ENCODE measurements around the gene GRAMD2A.

Gene GRAMD2A

DNA sequence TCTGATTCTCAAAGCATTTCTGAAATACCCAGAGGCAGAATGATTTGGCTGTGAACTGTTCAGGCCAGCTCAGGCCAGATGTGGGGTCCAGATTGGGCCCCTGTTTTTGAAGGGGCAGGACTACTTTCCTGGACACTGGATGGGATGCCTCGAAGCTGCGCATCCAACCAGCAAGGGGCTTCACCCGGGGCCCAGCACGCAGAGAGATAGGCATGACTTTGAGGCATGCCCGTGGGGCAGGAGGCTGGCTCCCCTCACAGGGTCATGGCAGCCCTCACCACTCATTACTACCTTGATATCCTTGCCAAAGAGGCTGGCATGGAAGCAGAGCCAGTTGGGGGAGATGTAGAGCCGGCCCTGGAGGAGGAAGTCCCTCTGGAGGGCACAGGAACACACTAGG is 30.1 kb downstream of the GRAMD2A start:
- DNase-seq: no peak

GRCh38 chr15:72166716-72167417 is 30.7 kb downstream of the GRAMD2A start:
- no peak for DNase-seq

GRCh38 chr15:72163719-72164118 is 33.9 kb downstream of the GRAMD2A start:
- DNase-seq: peak in 1 of 14 donors; percentile 40

GRCh38 chr15:72162569-72162968 is 35.0 kb downstream of the GRAMD2A start:
- no peak for DNase-seq

DNA sequence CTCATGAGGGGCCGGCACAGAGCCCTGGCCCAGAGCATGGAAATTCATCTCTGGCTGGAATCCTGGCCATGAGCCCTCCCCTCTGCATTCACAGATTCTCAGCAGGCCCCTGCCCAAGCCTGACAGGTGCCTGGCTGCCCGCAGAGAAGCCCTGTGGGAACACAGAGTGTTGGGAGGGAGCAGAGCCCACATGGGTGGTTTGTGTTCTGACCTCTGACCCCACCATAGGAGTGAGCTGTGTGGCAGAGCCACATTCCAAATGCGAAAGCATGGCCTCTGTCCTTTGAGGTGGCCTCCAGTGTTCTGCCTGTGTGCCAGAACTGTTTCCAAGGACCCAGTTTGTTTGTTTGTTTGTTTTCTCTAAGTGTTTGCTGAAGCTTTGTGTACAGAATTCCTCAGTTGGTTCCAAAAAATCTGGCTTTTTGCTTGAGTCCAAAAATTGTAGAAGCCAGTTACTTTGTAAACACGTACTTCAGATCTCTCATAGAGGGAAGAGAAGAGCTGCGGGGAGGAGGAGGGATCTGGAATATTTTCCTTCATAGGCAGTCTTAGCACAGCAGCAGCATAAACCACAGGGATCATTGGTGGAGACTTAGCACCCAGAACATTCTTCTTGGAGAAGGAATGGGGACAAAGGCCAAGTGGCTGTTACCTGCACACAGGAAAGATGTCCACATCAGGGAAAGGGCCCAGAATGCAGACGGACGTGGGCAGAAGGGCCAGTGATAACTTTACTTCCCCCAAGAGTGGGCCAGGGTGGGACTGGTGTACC is 36.0 kb downstream of the GRAMD2A start:
- DNase-seq: peak in 3 of 14 donors; percentile 23 to 70 (median 61)

DNA sequence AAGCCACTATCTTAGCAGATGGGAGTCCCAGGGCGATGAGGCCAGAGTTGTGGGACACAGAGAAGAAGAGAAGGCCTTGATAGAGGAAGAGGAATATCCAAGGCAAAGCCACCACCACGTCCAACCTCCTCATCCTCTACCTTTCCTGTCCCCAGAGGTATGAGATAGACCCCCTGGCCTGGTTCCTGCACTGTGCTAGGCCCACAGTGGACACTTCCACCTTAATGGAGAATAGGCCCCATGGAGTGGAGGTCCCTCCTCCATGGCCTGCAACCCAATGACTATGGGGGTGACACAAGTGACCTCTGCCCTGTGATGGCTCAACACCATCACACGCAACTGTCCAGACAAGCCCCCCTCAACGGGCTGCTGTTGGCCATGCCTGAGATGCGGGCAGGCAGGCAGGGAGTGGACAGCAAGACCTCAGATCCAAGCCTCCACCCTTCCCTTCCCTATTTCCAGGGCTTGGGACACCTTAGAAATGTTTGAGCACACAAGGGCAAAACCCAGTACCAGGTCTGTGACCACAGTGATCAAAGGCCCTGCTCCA is 36.8 kb downstream of the GRAMD2A start:
- no peak for DNase-seq

DNA sequence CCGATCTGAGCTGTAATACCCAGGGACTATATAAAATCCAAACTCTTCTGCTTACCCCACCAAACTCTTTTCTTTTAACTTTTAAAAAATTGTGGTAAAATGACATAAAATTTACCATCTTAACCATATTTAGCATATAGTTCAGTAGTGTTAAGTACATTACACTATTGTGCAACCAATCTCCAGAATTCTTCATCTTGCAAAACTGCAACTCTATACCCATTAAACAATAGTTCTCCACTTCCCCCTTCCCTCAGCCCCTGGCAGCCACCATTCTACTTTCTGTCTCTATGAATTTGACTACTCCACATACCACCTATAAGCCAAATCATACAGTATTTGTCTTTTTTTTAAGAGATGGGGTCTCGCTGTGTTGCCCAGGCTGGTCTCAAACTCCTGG is 40.7 kb downstream of the GRAMD2A start:
- DNase-seq: no peak

DNA sequence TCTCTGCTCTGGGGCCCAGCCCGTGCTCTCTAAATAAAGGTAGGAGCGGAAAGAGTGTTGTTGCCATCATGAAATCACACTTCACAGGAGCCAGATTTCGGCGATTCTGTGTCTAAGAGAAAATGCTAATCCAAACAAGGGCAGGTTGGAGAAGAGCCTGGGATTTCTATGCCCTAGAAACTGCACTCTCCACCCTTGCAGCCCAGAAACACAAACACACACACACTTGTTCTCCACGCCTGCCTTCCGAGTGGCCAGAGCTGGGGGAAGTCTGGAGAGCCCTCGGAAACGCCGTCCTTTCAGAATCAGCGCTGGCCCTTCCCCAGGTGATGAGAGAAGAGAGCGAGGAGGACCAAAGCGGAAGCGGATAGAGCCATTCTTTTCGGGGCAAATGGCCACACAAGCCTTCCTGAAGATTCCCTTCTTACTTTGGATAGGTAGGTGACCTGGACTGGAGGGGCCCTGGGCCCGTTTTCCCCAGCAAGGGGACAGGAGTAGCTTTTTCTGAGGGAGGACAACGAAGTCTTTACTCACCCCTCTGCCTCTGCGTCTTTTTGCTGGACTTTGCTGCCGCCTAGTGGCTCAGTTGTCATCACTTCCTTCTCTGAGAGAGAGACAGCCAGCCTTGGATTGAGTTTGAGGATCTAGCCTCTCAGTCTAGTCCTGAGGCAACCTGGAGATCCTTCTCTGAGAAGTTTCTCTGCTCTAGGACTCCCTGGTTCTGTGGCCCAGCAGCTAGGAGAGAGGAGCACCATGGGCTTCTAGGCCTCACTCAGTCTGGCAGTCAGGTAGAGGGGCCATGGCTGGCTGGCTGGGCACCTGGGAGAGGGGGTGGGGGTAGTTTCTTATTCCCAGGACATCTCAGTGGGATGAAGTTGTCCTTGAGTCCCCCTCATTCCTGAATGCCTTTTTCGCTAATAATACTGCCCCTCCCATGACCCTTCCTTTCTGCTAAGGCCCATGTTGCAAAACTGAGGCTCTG is 41.7 kb downstream of the GRAMD2A start:
- DNase-seq: peak; percentile 31 to 84 (median 75)

DNA sequence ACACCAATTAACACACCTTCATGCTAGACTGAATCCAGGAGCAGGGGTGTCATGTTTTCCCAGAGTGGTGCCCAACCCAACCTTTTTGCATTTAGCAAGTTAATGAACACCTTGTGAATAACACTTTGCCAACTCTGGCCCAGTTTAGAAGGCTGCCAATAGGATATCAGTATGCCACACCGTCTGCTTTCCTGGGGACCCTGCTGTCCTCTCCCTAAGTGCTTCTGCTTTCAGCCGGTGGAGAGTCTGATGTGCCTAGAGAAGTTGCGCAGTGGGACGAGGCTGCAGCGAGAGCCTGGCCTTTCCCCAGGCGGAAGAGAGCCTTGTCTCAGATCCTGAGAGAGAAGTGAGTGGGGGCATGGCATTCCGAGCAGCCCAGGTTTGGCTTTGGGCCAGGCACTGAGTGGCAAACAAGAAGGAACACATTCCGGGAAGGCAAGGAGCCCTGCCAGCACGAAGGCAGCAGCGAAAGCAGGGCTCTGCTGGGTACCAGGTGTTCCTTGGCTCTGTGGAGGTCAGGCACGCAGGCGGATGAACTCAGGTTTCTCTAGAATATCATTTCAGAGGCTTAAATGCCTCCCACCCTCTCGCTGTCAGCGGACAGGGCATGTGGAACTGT is 42.5 kb downstream of the GRAMD2A start:
- DNase-seq: peak in 10 of 14 donors; percentile 20 to 78 (median 53)

GRCh38 chr15:72154316-72154715 is 43.3 kb downstream of the GRAMD2A start:
- no peak for DNase-seq

GRCh38 chr15:72153269-72154000 is 44.2 kb downstream of the GRAMD2A start:
- DNase-seq: no peak

DNA sequence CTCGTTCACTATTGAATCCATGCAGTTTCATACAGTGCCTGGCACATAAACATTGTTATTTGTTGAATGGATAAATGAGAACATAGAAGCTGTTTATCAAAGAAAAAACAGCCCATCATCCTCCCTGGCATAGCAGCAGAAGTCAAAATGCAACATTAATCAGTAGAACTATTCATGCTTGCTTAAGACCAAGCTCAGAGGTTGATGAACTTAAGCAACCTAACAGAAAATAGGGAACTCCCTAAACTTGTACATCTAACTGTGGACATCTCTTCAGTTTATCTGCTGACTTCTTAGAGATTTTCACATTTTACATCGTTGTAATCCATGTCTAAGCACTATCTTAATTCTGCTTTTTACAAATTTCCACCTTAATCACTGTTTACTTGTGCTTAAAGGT is 50.2 kb downstream of the GRAMD2A start:
- no peak for DNase-seq

- DNase-seq: no peak
Observed at GRCh38 chr15:72146934-72147333, 50.7 kb downstream of the GRAMD2A start.

DNA sequence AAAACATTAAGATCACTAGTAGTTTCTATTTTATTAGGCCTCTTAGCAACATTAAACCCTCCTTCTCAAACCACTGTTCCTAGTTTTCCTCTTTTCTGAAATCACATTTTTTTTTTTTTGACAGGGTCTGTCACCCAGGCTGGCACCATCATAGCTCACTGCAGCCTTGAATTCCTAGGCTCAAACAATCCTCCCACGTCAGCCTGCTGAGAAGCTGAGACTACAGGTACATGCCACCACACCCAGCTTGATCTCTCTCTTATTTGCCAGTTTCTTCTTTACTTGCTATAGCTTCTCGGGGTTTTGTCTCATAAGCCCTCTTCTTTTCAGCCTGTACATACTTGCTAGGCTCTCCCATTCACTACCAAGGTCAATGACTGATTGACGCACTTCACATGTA is 51.4 kb downstream of the GRAMD2A start:
- DNase-seq: no peak

- no peak for DNase-seq
Observed at GRCh38 chr15:72141171-72142084, 56.2 kb downstream of the GRAMD2A start.

DNA sequence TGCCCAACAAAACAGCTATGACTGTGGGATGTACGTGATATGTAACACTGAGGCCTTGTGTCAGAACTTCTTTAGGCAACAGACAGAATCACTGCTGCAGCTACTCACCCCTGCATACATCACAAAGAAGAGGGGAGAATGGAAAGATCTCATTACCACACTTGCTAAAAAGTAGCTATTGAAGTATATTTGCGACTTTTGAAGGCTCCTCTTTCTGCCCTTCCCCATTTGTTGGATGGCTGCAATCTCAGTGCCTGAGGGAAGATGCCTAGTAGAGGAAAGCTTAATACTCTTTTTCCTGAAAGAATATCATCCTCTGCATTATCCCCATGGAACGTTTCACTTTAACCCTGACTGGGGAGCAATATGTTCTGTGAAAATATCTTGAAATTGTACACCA is 57.5 kb downstream of the GRAMD2A start:
- no peak for DNase-seq

DNA sequence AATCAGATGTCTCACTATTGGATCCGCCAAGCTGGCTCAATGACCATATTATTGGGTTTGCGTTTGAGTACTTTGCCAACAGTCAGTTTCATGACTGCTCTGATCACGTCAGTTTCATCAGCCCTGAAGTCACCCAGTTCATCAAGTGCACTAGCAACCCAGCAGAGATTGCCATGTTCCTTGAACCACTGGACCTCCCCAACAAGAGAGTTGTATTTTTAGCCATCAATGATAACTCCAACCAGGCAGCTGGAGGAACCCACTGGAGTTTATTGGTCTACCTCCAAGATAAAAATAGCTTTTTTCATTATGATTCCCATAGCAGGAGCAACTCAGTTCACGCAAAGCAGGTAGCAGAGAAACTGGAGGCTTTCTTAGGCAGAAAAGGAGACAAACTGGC is 57.9 kb downstream of the GRAMD2A start:
- DNase-seq: no peak

DNA sequence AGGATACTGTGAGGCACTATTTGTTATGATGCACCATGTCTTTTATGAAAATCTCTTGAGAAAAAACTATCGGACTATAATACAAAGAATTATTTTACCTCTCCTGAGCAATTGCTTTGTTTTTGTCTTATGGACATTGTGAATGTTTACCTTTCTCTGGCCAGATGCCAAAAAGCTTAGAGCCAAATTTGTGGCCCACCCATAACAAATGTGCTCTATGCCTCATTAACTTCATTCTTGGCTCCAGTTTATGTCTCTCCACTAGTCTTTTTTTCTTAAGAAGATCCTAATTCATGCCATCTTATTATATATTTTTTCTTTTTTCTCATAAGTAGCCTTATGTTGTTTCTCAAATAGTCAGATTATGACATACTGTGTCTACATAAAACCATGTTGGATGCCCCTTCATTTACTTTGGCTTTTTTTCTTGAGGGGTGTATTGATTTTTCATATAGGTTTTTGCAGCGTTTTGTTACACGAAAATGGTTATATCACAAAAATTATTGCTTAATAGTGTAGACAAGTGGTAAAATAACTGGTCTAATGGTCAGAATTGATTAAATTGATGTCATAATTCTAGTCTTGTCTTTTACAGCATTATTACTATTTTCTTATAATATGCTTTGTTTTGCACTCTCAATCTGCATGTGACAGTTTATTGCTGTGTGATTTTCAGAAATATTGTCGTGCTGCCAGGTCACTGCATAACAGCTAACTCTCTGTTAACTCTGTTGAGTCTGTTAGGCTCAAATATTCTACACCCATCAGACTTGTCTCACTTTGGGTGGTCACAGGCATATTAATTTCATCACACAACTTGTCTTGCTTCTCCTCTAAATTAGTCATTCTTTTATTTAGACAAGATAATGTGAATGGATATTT is 61.2 kb downstream of the GRAMD2A start:
- no peak for DNase-seq

DNA sequence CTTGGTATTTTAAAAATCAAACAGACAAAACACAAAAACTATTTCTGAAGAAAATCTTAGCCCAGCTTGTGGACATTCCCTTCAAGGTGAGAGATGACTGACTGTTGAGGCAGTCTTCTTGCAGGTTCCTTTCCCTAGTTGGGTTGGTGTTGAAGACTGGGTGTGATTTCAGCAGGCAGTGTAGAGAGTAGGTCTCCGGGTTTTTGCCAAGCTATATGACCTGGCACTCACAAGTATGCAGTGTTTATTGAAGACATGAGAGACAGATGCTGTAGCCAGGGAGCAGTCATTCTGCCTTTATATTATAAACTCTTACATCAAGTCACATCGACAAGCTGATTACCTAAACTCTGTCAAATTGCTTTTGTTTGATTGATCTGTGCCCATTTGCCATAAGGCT is 61.9 kb downstream of the GRAMD2A start:
- DNase-seq: no peak

Data from C1 segment of cervical spinal cord (tissue), 14 donors.